ENCODE measurements around the gene APOL4. TPM values are rescaled to one million over a fixed set of nuclear protein-coding genes. Genes with fewer than 3 reads are reported as not detected.
"Not testable (repeated sequence)": the region's sequence is repeated elsewhere in the genome, so short reads cannot be mapped to it uniquely, and the experiment has no call there.

The APOL4 gene
- total RNA-seq, 2 donors from 2014 or later: 0.22 TPM; not detected in 1

DNA sequence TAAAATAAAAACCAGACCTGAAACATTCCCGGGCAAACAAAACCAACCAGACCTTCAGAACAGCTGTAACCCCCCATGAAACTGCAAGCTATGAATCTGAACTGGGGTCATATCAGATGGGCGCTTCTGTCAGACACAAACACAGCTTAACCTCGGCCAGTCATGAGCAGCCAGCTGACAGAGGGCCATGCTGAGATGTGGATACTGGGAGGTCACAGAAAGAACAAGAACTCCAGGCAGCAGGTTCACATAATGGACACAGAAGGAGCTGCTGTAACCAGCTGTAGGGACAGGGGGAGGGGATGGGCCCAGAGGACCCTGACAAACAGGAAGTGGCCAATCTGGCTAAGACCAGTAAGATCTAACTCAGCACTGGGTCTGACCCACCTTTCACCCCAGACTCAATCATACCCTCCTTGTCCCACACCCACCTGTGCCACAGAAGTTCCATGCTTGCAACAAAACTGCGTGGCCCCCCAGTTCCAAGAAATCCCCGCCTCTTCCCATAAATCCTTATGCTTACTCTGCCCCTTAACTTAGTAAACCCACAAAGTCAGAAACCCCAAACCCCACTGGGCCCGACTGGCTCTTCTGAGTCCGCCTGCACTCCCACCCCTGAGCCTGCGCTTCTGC, 4.0 kb downstream of the APOL4 start:
- DNase-seq: no peak
- peaks cover 18% of the 10 kb centered on the region for H3K4me1 Mint-ChIP-seq

DNA sequence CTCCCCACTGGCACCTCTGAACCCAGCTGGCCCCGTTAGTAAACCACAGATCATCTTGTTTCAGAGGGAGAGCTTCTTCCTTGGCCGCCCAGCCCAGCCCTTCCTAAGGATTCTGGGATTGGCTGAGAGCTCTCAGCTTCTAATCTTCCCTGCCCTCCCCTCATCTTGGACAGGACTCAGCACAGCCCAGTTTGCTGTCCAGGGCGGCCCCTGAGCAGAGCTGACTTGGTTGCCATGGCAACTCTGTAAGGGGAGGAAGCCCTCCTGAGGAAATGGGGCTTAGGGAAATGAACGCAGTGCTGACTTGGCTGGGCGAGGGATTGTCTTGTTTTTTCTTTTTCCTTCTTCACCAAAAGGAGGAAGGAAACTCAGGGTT, 4.6 kb downstream of the APOL4 start:
- Mint-ChIP-seq H3K4me1 (peaks cover 18% of the 10 kb centered on the region), H3K27me3 (peaks cover 39% of the 10 kb centered on the region), H3K4me3 (no peak overlapping the region), H3K27ac (no peak overlapping the region), H3K36me3 (ENCODE audit: low read depth) (no peaks in the 10 kb centered on the region)
- H3K9me3 ChIP-seq (ENCODE audit: control insufficient read depth, low read length, poor library complexity, severe bottlenecking): no peaks in the 10 kb centered on the region
- DNase-seq: no peak
- ATAC-seq: no peak

More for the DNA sequence above, 4.0 kb downstream of the APOL4 start:
- no peak for ATAC-seq
- H3K9me3 ChIP-seq (ENCODE audit: control insufficient read depth, low read length, poor library complexity, severe bottlenecking): no peaks in the 10 kb centered on the region
- no peak overlapping the region for H3K4me3 Mint-ChIP-seq
- H3K27ac Mint-ChIP-seq: peak overlapping the region; percentile 39
- no peaks in the 10 kb centered on the region for H3K36me3 Mint-ChIP-seq (ENCODE audit: low read depth)
- peaks cover 36% of the 10 kb centered on the region for H3K27me3 Mint-ChIP-seq

- H3K27me3 Mint-ChIP-seq: peaks cover 41% of the 10 kb centered on the region
- ATAC-seq: no peak
- no peaks in the 10 kb centered on the region for H3K9me3 ChIP-seq (ENCODE audit: control insufficient read depth, low read length, poor library complexity, severe bottlenecking)
- H3K27ac Mint-ChIP-seq: no peak overlapping the region
- DNase-seq: no peak
- no peaks in the 10 kb centered on the region for H3K36me3 Mint-ChIP-seq (ENCODE audit: low read depth)
- H3K4me3 Mint-ChIP-seq: no peak overlapping the region
- peaks cover 18% of the 10 kb centered on the region for H3K4me1 Mint-ChIP-seq
Measured at GRCh38 chr22:36196254-36197064, 5.2 kb downstream of the APOL4 start.

- peaks cover 15% of the 10 kb centered on the region for H3K4me1 Mint-ChIP-seq
- peaks cover 43% of the 10 kb centered on the region for H3K27me3 Mint-ChIP-seq
- H3K4me3 Mint-ChIP-seq: no peak overlapping the region
- DNase-seq: no peak
- H3K36me3 Mint-ChIP-seq (ENCODE audit: low read depth): no peaks in the 10 kb centered on the region
- peak; percentile 68 for ATAC-seq
- no peaks in the 10 kb centered on the region for H3K9me3 ChIP-seq (ENCODE audit: control insufficient read depth, low read length, poor library complexity, severe bottlenecking)
- H3K27ac Mint-ChIP-seq: peak overlapping the region; percentile 32
Measured at GRCh38 chr22:36194971-36195370, 6.6 kb downstream of the APOL4 start.

DNA sequence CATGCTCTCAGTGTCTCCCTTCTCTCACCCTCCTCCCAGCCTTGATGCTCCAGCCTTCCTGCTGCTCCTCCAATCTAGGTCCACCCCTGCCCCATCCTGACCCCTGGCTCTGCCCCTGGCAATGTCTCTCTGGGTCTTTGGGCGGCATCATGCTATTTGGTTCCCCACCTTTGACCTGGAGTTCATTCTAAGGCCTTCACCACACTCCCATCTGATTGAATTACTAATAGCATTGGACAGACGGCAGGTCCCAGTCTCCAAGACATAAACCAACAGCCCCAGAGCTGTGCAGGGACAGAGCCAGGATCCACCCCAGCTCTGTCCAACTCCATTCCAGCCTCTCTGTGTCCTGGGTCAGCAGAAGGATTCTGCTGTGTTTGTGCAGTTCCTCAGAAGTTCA, 7.2 kb downstream of the APOL4 start:
- DNase-seq (no peak), ATAC-seq (no peak)
- Mint-ChIP-seq H3K4me3 (no peak overlapping the region), H3K27ac (no peak overlapping the region), H3K36me3 (ENCODE audit: low read depth) (peaks cover 2% of the 10 kb centered on the region), H3K4me1 (peaks cover 17% of the 10 kb centered on the region), H3K27me3 (peaks cover 49% of the 10 kb centered on the region)
- H3K9me3 ChIP-seq (ENCODE audit: control insufficient read depth, low read length, poor library complexity, severe bottlenecking): no peaks in the 10 kb centered on the region

GRCh38 chr22:36193577-36193976, 8.0 kb downstream of the APOL4 start:
- peaks cover 53% of the 10 kb centered on the region for H3K27me3 Mint-ChIP-seq
- ATAC-seq: no peak
- H3K4me1 Mint-ChIP-seq: peaks cover 17% of the 10 kb centered on the region
- H3K4me3 Mint-ChIP-seq: no peak overlapping the region
- H3K9me3 ChIP-seq (ENCODE audit: control insufficient read depth, low read length, poor library complexity, severe bottlenecking): no peaks in the 10 kb centered on the region
- peaks cover 3% of the 10 kb centered on the region for H3K36me3 Mint-ChIP-seq (ENCODE audit: low read depth)
- peak overlapping the region; percentile 78 for H3K27ac Mint-ChIP-seq
- no peak for DNase-seq

- H3K9me3 ChIP-seq (ENCODE audit: control insufficient read depth, low read length, poor library complexity, severe bottlenecking): no peaks in the 10 kb centered on the region
- ATAC-seq (no peak), DNase-seq (no peak)
- H3K4me1 Mint-ChIP-seq: peaks cover 13% of the 10 kb centered on the region
- peak overlapping the region; percentile 78 for H3K27ac Mint-ChIP-seq
- no peak overlapping the region for H3K4me3 Mint-ChIP-seq
- H3K27me3 Mint-ChIP-seq: peaks cover 51% of the 10 kb centered on the region
- peaks cover 3% of the 10 kb centered on the region for H3K36me3 Mint-ChIP-seq (ENCODE audit: low read depth)
Measured at GRCh38 chr22:36193171-36193570, 8.4 kb downstream of the APOL4 start.

DNA sequence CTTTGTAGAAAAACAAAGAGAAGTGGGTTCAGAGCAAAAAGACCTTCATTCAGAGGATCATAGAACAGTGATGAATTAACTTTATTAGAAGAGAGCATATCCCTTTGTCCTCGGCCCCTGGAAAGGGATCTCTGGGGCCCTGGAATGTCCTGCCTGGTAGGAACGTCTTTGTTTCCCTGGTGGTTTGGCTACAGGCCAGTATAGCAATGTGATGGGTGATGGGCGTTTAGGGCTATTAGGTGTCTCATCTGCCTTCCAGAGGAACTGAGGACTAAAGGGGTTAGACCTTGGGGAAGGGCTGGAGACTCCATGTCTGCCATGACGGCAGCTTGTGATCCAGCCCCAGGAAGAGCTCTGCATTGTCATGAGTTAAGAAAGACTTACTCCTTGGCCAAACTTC, 9.1 kb downstream of the APOL4 start:
- no peak for ATAC-seq

DNA sequence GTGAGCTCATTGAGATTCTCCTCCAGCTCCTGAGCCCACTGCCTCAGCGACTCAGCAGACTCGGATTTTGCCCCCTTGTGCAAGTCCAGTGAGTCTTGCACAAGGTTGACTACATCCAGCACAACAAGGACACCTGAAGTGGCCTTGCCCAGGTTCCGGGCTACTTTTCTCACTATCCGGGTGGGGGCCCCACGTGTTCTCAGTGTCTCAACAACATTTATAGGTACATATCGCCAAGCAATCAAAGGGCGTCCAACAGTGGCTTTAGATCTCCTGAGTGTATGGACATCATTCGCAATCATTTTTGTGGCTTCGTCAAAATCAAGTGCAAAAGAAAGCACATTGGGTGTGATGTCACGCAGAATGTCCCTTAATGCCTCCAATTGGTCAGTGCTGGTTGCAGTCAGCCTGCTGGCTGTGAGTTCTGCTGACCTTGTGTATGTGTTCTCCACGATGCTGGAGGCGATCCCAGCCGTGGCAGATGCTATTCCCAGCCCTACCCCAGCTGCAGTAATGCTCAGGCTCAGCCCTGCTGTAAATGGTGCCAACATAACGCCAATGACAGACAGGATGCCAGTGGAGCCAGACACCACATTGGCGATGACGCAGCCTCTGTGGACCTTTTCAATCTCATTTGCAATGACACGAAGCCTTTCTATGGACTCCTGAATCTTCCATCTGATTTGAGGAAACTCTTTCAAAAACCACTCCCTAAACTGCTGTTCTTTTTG, 10.3 kb downstream of the APOL4 start:
- DNase-seq: no peak
- Mint-ChIP-seq H3K27ac (no peak overlapping the region), H3K4me3 (no peak overlapping the region), H3K36me3 (ENCODE audit: low read depth) (peaks cover 3% of the 10 kb centered on the region), H3K4me1 (peaks cover 6% of the 10 kb centered on the region), H3K27me3 (peaks cover 49% of the 10 kb centered on the region)
- H3K9me3 ChIP-seq (ENCODE audit: control insufficient read depth, low read length, poor library complexity, severe bottlenecking): no peaks in the 10 kb centered on the region
- no peak for ATAC-seq

More for the DNA sequence above, 9.1 kb downstream of the APOL4 start:
- Mint-ChIP-seq H3K4me1 (peaks cover 8% of the 10 kb centered on the region), H3K4me3 (no peak overlapping the region), H3K27ac (no peak overlapping the region), H3K27me3 (peaks cover 49% of the 10 kb centered on the region), H3K36me3 (ENCODE audit: low read depth) (peaks cover 3% of the 10 kb centered on the region)
- no peaks in the 10 kb centered on the region for H3K9me3 ChIP-seq (ENCODE audit: control insufficient read depth, low read length, poor library complexity, severe bottlenecking)
- no peak for DNase-seq

- H3K4me1 Mint-ChIP-seq; H3K4me3 Mint-ChIP-seq; H3K27ac Mint-ChIP-seq; H3K36me3 Mint-ChIP-seq (ENCODE audit: low read depth); DNase-seq; H3K9me3 ChIP-seq (ENCODE audit: control insufficient read depth, low read length, poor library complexity, severe bottlenecking); ATAC-seq: not testable (repeated sequence)
- H3K27me3 Mint-ChIP-seq: peaks cover 35% of the 10 kb centered on the region
Measured at GRCh38 chr22:36187862-36188261, 13.7 kb downstream of the APOL4 start.

- H3K4me3 Mint-ChIP-seq: no peak overlapping the region
- peaks cover 3% of the 10 kb centered on the region for H3K36me3 Mint-ChIP-seq (ENCODE audit: low read depth)
- DNase-seq (no peak), ATAC-seq (no peak)
- H3K9me3 ChIP-seq (ENCODE audit: control insufficient read depth, low read length, poor library complexity, severe bottlenecking): no peaks in the 10 kb centered on the region
- H3K4me1 Mint-ChIP-seq: peaks cover 2% of the 10 kb centered on the region
- H3K27me3 Mint-ChIP-seq: peaks cover 33% of the 10 kb centered on the region
- no peak overlapping the region for H3K27ac Mint-ChIP-seq
Measured at GRCh38 chr22:36185828-36186624, 15.6 kb downstream of the APOL4 start.

DNA sequence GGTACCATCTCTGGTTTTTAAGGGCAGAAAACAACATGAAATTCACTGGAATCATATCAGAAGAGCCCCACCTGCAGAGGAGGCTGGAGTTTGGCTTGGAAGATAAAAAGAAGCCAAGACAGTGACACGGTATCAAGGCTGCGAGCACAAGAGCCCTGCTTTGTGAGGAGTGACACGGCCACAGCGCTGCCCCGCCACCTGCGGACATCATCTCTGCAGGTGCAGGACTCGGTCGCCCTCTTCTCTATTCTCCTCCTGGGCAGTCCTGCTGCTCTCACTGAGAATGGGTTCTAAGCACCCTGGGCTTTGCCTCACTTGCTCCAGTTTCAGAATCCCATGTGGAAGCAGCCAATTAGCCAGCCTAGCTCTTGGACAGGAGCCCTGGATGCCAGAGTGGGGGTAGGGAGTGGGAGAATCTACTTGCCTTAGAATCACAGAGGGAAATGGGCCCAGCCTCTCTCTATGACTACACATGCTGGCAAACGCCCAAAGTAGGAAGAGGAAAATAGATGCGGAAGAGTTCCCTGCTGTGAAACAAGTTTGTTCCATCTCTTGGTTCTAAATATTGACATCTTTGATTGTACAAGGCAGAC, 17.1 kb downstream of the APOL4 start:
- H3K27ac Mint-ChIP-seq: no peak overlapping the region
- ATAC-seq: no peak
- peaks cover 7% of the 10 kb centered on the region for H3K4me1 Mint-ChIP-seq

More for the DNA sequence above, 17.1 kb downstream of the APOL4 start:
- no peak overlapping the region for H3K4me3 Mint-ChIP-seq
- peaks cover 20% of the 10 kb centered on the region for H3K27me3 Mint-ChIP-seq
- no peak for DNase-seq
- H3K36me3 Mint-ChIP-seq (ENCODE audit: low read depth): peaks cover 2% of the 10 kb centered on the region
- no peaks in the 10 kb centered on the region for H3K9me3 ChIP-seq (ENCODE audit: control insufficient read depth, low read length, poor library complexity, severe bottlenecking)

Measured in T-helper 17 cell (primary cell).